Suprapubic skin (tissue), 4 donors: ENCODE results near the gene FAM20B. TPM values are rescaled to one million over a fixed set of nuclear protein-coding genes. Genes with fewer than 3 reads are reported as not detected.

Source experiments
- DNase-seq, 2 donors: peaks; one replicate each; pipeline ENCODE4 v3.0.0-alpha.2; 2019; ENCODE audit warnings: low spot score in 2 of 2
- H3K27ac ChIP-seq: fragments of 200-600 bp; sonication (generic); one replicate; pipeline ENCODE4 v1.5.1; 2019
- H3K27me3 ChIP-seq: fragments of 200-600 bp; sonication (generic); one replicate; pipeline ENCODE4 v1.5.1; 2019
- H3K36me3 ChIP-seq: fragments of 200-600 bp; sonication (generic); one replicate; pipeline ENCODE4 v1.5.1; 2019
- H3K4me1 ChIP-seq: fragments of 200-600 bp; sonication (generic); one replicate; pipeline ENCODE4 v1.5.1; 2019
- H3K4me3 ChIP-seq: fragments of 200-600 bp; sonication (generic); one replicate; pipeline ENCODE4 v1.5.1; 2019; ENCODE audit warnings: mild to moderate bottlenecking
- H3K9me3 ChIP-seq: fragments of 200-600 bp; sonication (generic); one replicate; pipeline ENCODE4 v1.5.1; 2019
- CTCF ChIP-seq, 2 donors: fragments of 200-600 bp in 1 of 2; fragments of 450-650 bp in 1 of 2; sonication (generic) in 1 of 2; IDR thresholded peaks; one replicate each; pipeline ENCODE4 v1.5.1; 2016 to 2019; ENCODE audit warnings: antibody characterized with exemption in 2 of 2, mild to moderate bottlenecking in 1 of 2, moderate library complexity in 1 of 2
- EP300 ChIP-seq: sonication (generic); formaldehyde crosslinking; IDR thresholded peaks from one replicate; pipeline ENCODE4 v1.6.1; 2017; ENCODE audit warnings: antibody characterized with exemption
- POLR2A ChIP-seq, 2 donors: fragments of 450-650 bp; IDR thresholded peaks; one replicate each; pipeline ENCODE4 v1.6.1; 2017; ENCODE audit warnings: antibody characterized with exemption in 2 of 2, mild to moderate bottlenecking in 2 of 2, moderate library complexity in 2 of 2
- POLR2AphosphoS5 ChIP-seq, 3 donors: sonication (generic); formaldehyde crosslinking; IDR thresholded peaks; one replicate each; pipeline ENCODE4 v1.6.1; 2017; ENCODE audit warnings: antibody characterized with exemption in 3 of 3
- WGBS: methylation state at CpG from one replicate; pipeline ENCODE4 v1.1.5; 2018; 5-methylcytosine and 5-hydroxymethylcytosine counted together
- total RNA-seq, 4 donors: library from RNA; depleted of rRNA; stranded (reverse); fragments of >200 nt; gene quantifications; one replicate each; pipeline ENCODE4 v1.1.0, GENCODE V29; 2016

Gene FAM20B
- total RNA-seq, 4 donors from 2014 or later, result 18.1 to 30.6 (median 21.7) TPM

GRCh38 chr1:179090522-179090921 lies 64.8 kb downstream of the FAM20B start:
- H3K27ac ChIP-seq, result no peak overlapping the region
- WGBS, result 71% methylated on average over 8 of the region's 8 CpGs
- TF ChIP-seq POLR2A (IDR thresholded peaks at IDR 0.05) (no peak), POLR2AphosphoS5 (IDR thresholded peaks at IDR 0.05) (no peak), CTCF (IDR thresholded peaks at IDR 0.05) (no peak), EP300 (no peak)
- no peaks in the 10 kb centered on the region for H3K27me3 ChIP-seq
- no peak overlapping the region for H3K4me3 ChIP-seq
- DNase-seq, result no peak
- H3K9me3 ChIP-seq, result no peaks in the 10 kb centered on the region
- peaks cover 21% of the 10 kb centered on the region for H3K4me1 ChIP-seq
- H3K36me3 ChIP-seq, result peaks cover 87% of the 10 kb centered on the region

GRCh38 chr1:179090923-179091322 lies 65.2 kb downstream of the FAM20B start:
- DNase-seq, result no peak
- Histone ChIP-seq H3K36me3 (peaks cover 87% of the 10 kb centered on the region), H3K4me1 (peaks cover 21% of the 10 kb centered on the region), H3K4me3 (no peak overlapping the region), H3K9me3 (no peaks in the 10 kb centered on the region), H3K27ac (no peak overlapping the region), H3K27me3 (no peaks in the 10 kb centered on the region)
- no peak for TF ChIP-seq POLR2A (IDR thresholded peaks at IDR 0.05)
- no peak for TF ChIP-seq POLR2AphosphoS5 (IDR thresholded peaks at IDR 0.05)
- TF ChIP-seq CTCF (IDR thresholded peaks at IDR 0.05), result no peak
- no peak for TF ChIP-seq EP300
- WGBS, result 86% methylated on average over 4 of the region's 4 CpGs

GRCh38 chr1:179091691-179092165 lies 66.0 kb downstream of the FAM20B start:
- no peak overlapping the region for H3K27ac ChIP-seq
- H3K4me1 ChIP-seq, result peaks cover 21% of the 10 kb centered on the region
- 60% methylated on average over 1 of the region's 5 CpGs for WGBS
- H3K36me3 ChIP-seq, result peaks cover 92% of the 10 kb centered on the region
- no peaks in the 10 kb centered on the region for H3K9me3 ChIP-seq
- TF ChIP-seq POLR2AphosphoS5 (IDR thresholded peaks at IDR 0.05) (no peak), EP300 (no peak), CTCF (IDR thresholded peaks at IDR 0.05) (no peak), POLR2A (IDR thresholded peaks at IDR 0.05) (no peak)
- peak in 1 of 2 donors; percentile 81 for DNase-seq
- no peak overlapping the region for H3K4me3 ChIP-seq
- no peaks in the 10 kb centered on the region for H3K27me3 ChIP-seq

GRCh38 chr1:179092896-179093461 lies 67.3 kb downstream of the FAM20B start:
- no peak for DNase-seq
- Histone ChIP-seq H3K27me3 (no peaks in the 10 kb centered on the region), H3K9me3 (no peaks in the 10 kb centered on the region), H3K4me1 (peaks cover 21% of the 10 kb centered on the region), H3K4me3 (no peak overlapping the region), H3K36me3 (peaks cover 93% of the 10 kb centered on the region), H3K27ac (no peak overlapping the region)
- WGBS, result 88% methylated on average over 9 of the region's 9 CpGs
- TF ChIP-seq EP300, result no peak
- TF ChIP-seq POLR2A (IDR thresholded peaks at IDR 0.05), result no peak

GRCh38 chr1:179094818-179095217 lies 69.1 kb downstream of the FAM20B start:
- H3K27me3 ChIP-seq, result no peaks in the 10 kb centered on the region
- no peaks in the 10 kb centered on the region for H3K9me3 ChIP-seq
- H3K27ac ChIP-seq, result peak overlapping the region; percentile 51
- H3K4me1 ChIP-seq, result peaks cover 21% of the 10 kb centered on the region
- no peak overlapping the region for H3K4me3 ChIP-seq
- no peak for DNase-seq
- peaks cover 82% of the 10 kb centered on the region for H3K36me3 ChIP-seq
- TF ChIP-seq CTCF (IDR thresholded peaks at IDR 0.05), result no peak
- TF ChIP-seq EP300, result no peak
- no peak for TF ChIP-seq POLR2AphosphoS5 (IDR thresholded peaks at IDR 0.05)
- WGBS, result 61% methylated on average over 5 of the region's 5 CpGs

- WGBS, result 89% methylated on average over 4 of the region's 4 CpGs
- peak overlapping the region; percentile 51 for H3K27ac ChIP-seq
These were observed 69.7 kb downstream of the FAM20B start for GRCh38 chr1:179095377-179095776.

More at GRCh38 chr1:179095377-179095776, 69.7 kb downstream of the FAM20B start:
- Histone ChIP-seq H3K4me1 (peaks cover 21% of the 10 kb centered on the region), H3K27me3 (no peaks in the 10 kb centered on the region), H3K9me3 (no peaks in the 10 kb centered on the region), H3K36me3 (peaks cover 76% of the 10 kb centered on the region), H3K4me3 (no peak overlapping the region)
- no peak for DNase-seq
- TF ChIP-seq POLR2A (IDR thresholded peaks at IDR 0.05), result no peak
- no peak for TF ChIP-seq EP300
- no peak for TF ChIP-seq CTCF (IDR thresholded peaks at IDR 0.05)
- no peak for TF ChIP-seq POLR2AphosphoS5 (IDR thresholded peaks at IDR 0.05)
